ENCODE measurements around the gene NPHS2.
"Not testable (repeated sequence)": the region's sequence is repeated elsewhere in the genome, so short reads cannot be mapped to it uniquely, and the experiment has no call there.

The NPHS2 gene

GRCh38 chr1:179545321-179545720, 30.4 kb downstream of the NPHS2 start:
- no peak for TF ChIP-seq CTCF (IDR thresholded peaks at IDR 0.05; ENCODE audit: unreplicated experiment in 3 of 3)
- H3K4me1 Mint-ChIP-seq, result peaks cover 12% of the 10 kb centered on the region
- H3K27me3 Mint-ChIP-seq (ENCODE audit: low read depth), result no peaks in the 10 kb centered on the region
- H3K9me3 Mint-ChIP-seq, result peaks cover 4% of the 10 kb centered on the region
- peaks cover 3% of the 10 kb centered on the region for H3K36me3 Mint-ChIP-seq (ENCODE audit: low read depth)
- H3K27ac Mint-ChIP-seq, result peak overlapping the region in 2 of 3 experiments; percentile 21 to 79
- no peak overlapping the region for H3K4me3 Mint-ChIP-seq

- TF ChIP-seq CTCF (IDR thresholded peaks at IDR 0.05; ENCODE audit: unreplicated experiment in 3 of 3), result no peak
- H3K4me1 Mint-ChIP-seq, result peaks cover 12% of the 10 kb centered on the region
- H3K27me3 Mint-ChIP-seq (ENCODE audit: low read depth), result peaks cover 2% of the 10 kb centered on the region
- H3K4me3 Mint-ChIP-seq, result no peak overlapping the region
- H3K9me3 Mint-ChIP-seq, result peaks cover 31% of the 10 kb centered on the region
- H3K27ac Mint-ChIP-seq, result no peak overlapping the region
- peaks cover 7% of the 10 kb centered on the region for H3K36me3 Mint-ChIP-seq (ENCODE audit: low read depth)
Observed at GRCh38 chr1:179541774-179542173, 34.0 kb downstream of the NPHS2 start.

- TF ChIP-seq CTCF (IDR thresholded peaks at IDR 0.05; ENCODE audit: unreplicated experiment in 3 of 3), result no peak
- Mint-ChIP-seq H3K27me3 (ENCODE audit: low read depth) (no peaks in the 10 kb centered on the region), H3K4me1 (peaks cover 4% of the 10 kb centered on the region), H3K27ac (no peak overlapping the region), H3K36me3 (ENCODE audit: low read depth) (peaks cover 4% of the 10 kb centered on the region), H3K9me3 (peaks cover 9% of the 10 kb centered on the region), H3K4me3 (no peak overlapping the region)
Observed at GRCh38 chr1:179530352-179530751, 45.4 kb downstream of the NPHS2 start.

- Mint-ChIP-seq H3K36me3 (ENCODE audit: low read depth) (peaks cover 2% of the 10 kb centered on the region), H3K4me3 (no peak overlapping the region), H3K4me1 (peaks cover 4% of the 10 kb centered on the region), H3K27me3 (ENCODE audit: low read depth) (no peaks in the 10 kb centered on the region), H3K9me3 (peaks cover 6% of the 10 kb centered on the region), H3K27ac (no peak overlapping the region)
- no peak for TF ChIP-seq CTCF (IDR thresholded peaks at IDR 0.05; ENCODE audit: unreplicated experiment in 3 of 3)
Observed at GRCh38 chr1:179529482-179530195, 46.1 kb downstream of the NPHS2 start.

GRCh38 chr1:179518544-179518943, 57.2 kb downstream of the NPHS2 start:
- H3K9me3 Mint-ChIP-seq, result peaks cover 27% of the 10 kb centered on the region
- not testable (repeated sequence) for H3K4me3 Mint-ChIP-seq; H3K4me1 Mint-ChIP-seq; H3K27me3 Mint-ChIP-seq (ENCODE audit: low read depth); H3K36me3 Mint-ChIP-seq (ENCODE audit: low read depth); H3K27ac Mint-ChIP-seq

- Mint-ChIP-seq H3K4me3 (no peak overlapping the region), H3K4me1 (no peaks in the 10 kb centered on the region), H3K27me3 (ENCODE audit: low read depth) (no peaks in the 10 kb centered on the region), H3K27ac (no peak overlapping the region), H3K36me3 (ENCODE audit: low read depth) (peaks cover 4% of the 10 kb centered on the region), H3K9me3 (peaks cover 30% of the 10 kb centered on the region)
- TF ChIP-seq CTCF (IDR thresholded peaks at IDR 0.05; ENCODE audit: unreplicated experiment in 3 of 3), result no peak
Observed at GRCh38 chr1:179516976-179517705, 58.6 kb downstream of the NPHS2 start.
